Esophagus muscularis mucosa (tissue), 4 donors: ENCODE results near the gene TDRD7.

ENCODE experiments used
- CTCF ChIP-seq, 3 experiments: fragments of 200-600 bp in 2 of 3; fragments of 450-650 bp in 1 of 3; sonication (generic) in 2 of 3; IDR thresholded peaks; one replicate each; pipeline ENCODE4 v1.5.1; 2017 to 2019; ENCODE audit warnings: antibody characterized with exemption in 3 of 3, mild to moderate bottlenecking in 2 of 3, moderate library complexity in 1 of 3
- EP300 ChIP-seq: sonication (generic); formaldehyde crosslinking; IDR thresholded peaks from one replicate; pipeline ENCODE4 v1.6.1; 2017; ENCODE audit warnings: antibody characterized with exemption
- POLR2A ChIP-seq: fragments of 450-650 bp; IDR thresholded peaks from one replicate; pipeline ENCODE4 v1.6.1; 2017; ENCODE audit warnings: antibody characterized with exemption, moderate library complexity, mild to moderate bottlenecking, low read depth
- POLR2AphosphoS5 ChIP-seq, 2 donors: sonication (generic); formaldehyde crosslinking; IDR thresholded peaks; one replicate each; pipeline ENCODE4 v1.6.1; 2017; ENCODE audit warnings: antibody characterized with exemption in 2 of 2

- TF ChIP-seq CTCF (IDR thresholded peaks at IDR 0.05), result no peak
- TF ChIP-seq EP300, result no peak
- no peak for TF ChIP-seq POLR2AphosphoS5 (IDR thresholded peaks at IDR 0.05)
- TF ChIP-seq POLR2A, result no peak
These were observed 75.2 kb downstream of the TDRD7 start for GRCh38 chr9:97487107-97487506.
